C4-2B (cell line): ENCODE measurements around the gene CYP2C8.
"Not testable (repeated sequence)": the region's sequence is repeated elsewhere in the genome, so short reads cannot be mapped to it uniquely, and the experiment has no call there.

Experiments used
- H3K27ac ChIP-seq: fragments of 450-650 bp; 2 replicates; pipeline ENCODE4 v1.5.1; 2017
- CTCF ChIP-seq: fragments of 450-650 bp; conservative IDR thresholded peaks from 2 replicates; pipeline ENCODE4 v1.5.1; 2017; ENCODE audit warnings: mild to moderate bottlenecking
- ZFX ChIP-seq: fragments of 450-650 bp; IDR thresholded peaks from 2 replicates; pipeline ENCODE4 v1.6.1; 2017

CYP2C8 gene

GRCh38 chr10:95069286-95069685, at the start of gene CYP2C8:
CYP2C8 (minus strand) TSS chr10:95069497; CDS start chr10:95069402, 95 bp downstream.
- H3K27ac ChIP-seq, result no peak within 1 kb of the TSS
- TF ChIP-seq CTCF, result no peak
- TF ChIP-seq ZFX, result no peak

GRCh38 chr10:95116869-95117269, 47.6 kb upstream of the CYP2C8 start:
- no peak overlapping the region for H3K27ac ChIP-seq
- no peak for TF ChIP-seq CTCF
- TF ChIP-seq ZFX, result no peak

GRCh38 chr10:95110823-95111222, 41.5 kb upstream of the CYP2C8 start:
- H3K27ac ChIP-seq, result not testable (repeated sequence)

- no peak for TF ChIP-seq ZFX
- TF ChIP-seq CTCF, result no peak
Observed at GRCh38 chr10:95097805-95098204, 28.5 kb upstream of the CYP2C8 start.

GRCh38 chr10:95096143-95096542, 26.8 kb upstream of the CYP2C8 start:
- TF ChIP-seq ZFX (no peak), CTCF (no peak)

More at GRCh38 chr10:95097805-95098204, 28.5 kb upstream of the CYP2C8 start:
- no peak overlapping the region for H3K27ac ChIP-seq

GRCh38 chr10:95079626-95080025, 10.3 kb upstream of the CYP2C8 start:
- not testable (repeated sequence) for H3K27ac ChIP-seq

More at GRCh38 chr10:95096143-95096542, 26.8 kb upstream of the CYP2C8 start:
- no peak overlapping the region for H3K27ac ChIP-seq

GRCh38 chr10:95077556-95077955, 8.3 kb upstream of the CYP2C8 start:
- no peak for TF ChIP-seq CTCF
- no peak for TF ChIP-seq ZFX
- H3K27ac ChIP-seq, result no peak overlapping the region

GRCh38 chr10:95071107-95071660, 1.9 kb upstream of the CYP2C8 start:
- no peak overlapping the region for H3K27ac ChIP-seq
- TF ChIP-seq CTCF, result no peak
- no peak for TF ChIP-seq ZFX

GRCh38 chr10:95064125-95064524, 5.2 kb downstream of the CYP2C8 start:
- H3K27ac ChIP-seq, result not testable (repeated sequence)
